K562 (cell line): ENCODE data around the gene TTC33. TPM values are rescaled to one million over a fixed set of nuclear protein-coding genes. Genes with fewer than 3 reads are reported as not detected.

Source experiments
- ATAC-seq: fragments of 200-7000 bp; cut with Tn5 transposase; 3 replicates; pipeline ENCODE4 v1.9.1; 2020; ENCODE audit warnings: moderate library complexity
- BruUV-seq: library from RNA; stranded (reverse); fragments of 400-500 nt; replicated peaks from 2 replicates; lab custom pipeline; 2021; lab: Mats Ljungman, UMichigan
- CTCF ChIA-PET: fragments of 300-600 bp; formaldehyde crosslinking; extraction: SDS; loops from one replicate; lab custom pipeline; 2021; ENCODE audit warnings: low intra/inter-chr PET ratio; lab: Yijun Ruan, JAX
- POLR2A ChIA-PET: fragments of 300-600, 350-650 bp; sonication (Branson Sonifier 250); formaldehyde crosslinking; extraction: SDS; loops from one replicate; lab custom pipeline; 2021; ENCODE audit warnings: antibody characterized with exemption, inconsistent platforms; lab: Yijun Ruan, JAX
- DNase-seq, 4 experiments: peaks; one replicate each; pipeline versions ENCODE4 v3.0.0 to v3.0.0-alpha.2; 2011 to 2018; ENCODE audit warnings: low spot score in 3 of 4, mixed read lengths in 3 of 4; ENCODE audit errors: extremely low read depth in 1 of 4
- FAIRE-seq: peaks from 2 replicates; lab custom pipeline; 2011; peaks lifted over from hg19 to GRCh38; lab: Jason Lieb, UNC
- H2AFZ ChIP-seq: 2 replicates; pipeline ENCODE4 v1.6.0; 2011; ENCODE audit warnings: low read depth, low read length, control low read depth, inconsistent platforms
- H3K27ac ChIP-seq: fragments of 200-600 bp; 3 replicates; pipeline ENCODE4 v1.8.0; 2011; ENCODE audit warnings: low read depth, mild to moderate bottlenecking, control low read depth, inconsistent platforms, low read length, moderate library complexity, mixed read lengths; ENCODE audit errors: extremely low read depth
- H3K27me3 ChIP-seq, 2 experiments: fragments of 300-600 bp in 1 of 2; 2 replicates in 1 of 2; 3 replicates in 1 of 2; pipeline versions ENCODE4 v1.6.0 to v1.8.0; 2011; ENCODE audit warnings: inconsistent platforms in 2 of 2, low read length in 2 of 2, mild to moderate bottlenecking in 1 of 2, mixed read lengths in 1 of 2, moderate library complexity in 1 of 2; ENCODE audit not compliant: control insufficient read depth in 2 of 2, insufficient read depth in 2 of 2
- H3K36me3 ChIP-seq: fragments of 300-600 bp; 3 replicates; pipeline ENCODE4 v1.8.0; 2011; ENCODE audit warnings: mild to moderate bottlenecking, low read length, inconsistent platforms; ENCODE audit not compliant: control insufficient read depth, insufficient read depth
- H3K4me1 ChIP-seq, 2 experiments: fragments of 200-600 bp in 1 of 2; replicated peaks in 1 of 2; 2 replicates in 1 of 2; 3 replicates in 1 of 2; pipeline versions ENCODE4 v1.5.1 to v1.8.0; 2011; ENCODE audit warnings: inconsistent platforms in 2 of 2, low read length in 2 of 2, mild to moderate bottlenecking in 1 of 2, mixed read lengths in 1 of 2, moderate library complexity in 1 of 2; ENCODE audit not compliant: control insufficient read depth in 2 of 2, insufficient read depth in 2 of 2
- H3K4me2 ChIP-seq: 2 replicates; pipeline ENCODE4 v1.6.1; 2011; ENCODE audit warnings: low read length, control low read depth, inconsistent platforms, mixed read lengths; ENCODE audit not compliant: insufficient read depth
- H3K4me3 ChIP-seq: fragments of 200-600 bp; sonication (generic), shearing (Covaris generic); 2 replicates; pipeline ENCODE4 v1.5.1; 2016; ENCODE audit warnings: control low read depth, inconsistent platforms
- H3K79me2 ChIP-seq: fragments of 200-600 bp; 3 replicates; pipeline ENCODE4 v1.8.0; 2011; ENCODE audit warnings: low read length, inconsistent platforms; ENCODE audit not compliant: control insufficient read depth, insufficient read depth
- H3K9ac ChIP-seq, 2 experiments: 2 replicates each; pipeline versions ENCODE4 v1.6.0 to v1.6.1; 2011; ENCODE audit warnings: low read depth in 2 of 2, low read length in 2 of 2, control low read depth in 1 of 2, inconsistent platforms in 1 of 2, mild to moderate bottlenecking in 1 of 2, mixed read lengths in 1 of 2; ENCODE audit not compliant: insufficient read depth in 1 of 2
- H3K9me1 ChIP-seq: one replicate; pipeline ENCODE4 v1.6.0; 2011; ENCODE audit warnings: inconsistent platforms, mild to moderate bottlenecking, low read length, moderate library complexity; ENCODE audit not compliant: control insufficient read depth, insufficient read depth
- H3K9me3 ChIP-seq: replicated peaks from 2 replicates; pipeline ENCODE4 v1.5.1; 2011; ENCODE audit warnings: low read depth, low read length, inconsistent platforms; ENCODE audit not compliant: control insufficient read depth, insufficient read depth
- H4K20me1 ChIP-seq: replicated peaks from 2 replicates; pipeline ENCODE4 v1.6.1; 2011; ENCODE audit warnings: low read length, inconsistent platforms, mixed read lengths; ENCODE audit not compliant: control insufficient read depth, insufficient read depth
- ARHGAP35 ChIP-seq: fragments of 450-650 bp; IDR thresholded peaks from 2 replicates; pipeline ENCODE4 v1.6.1; 2018; ENCODE audit not compliant: partially characterized antibody
- ATF1 ChIP-seq, 2 experiments: fragments of 450-650 bp in 1 of 2; IDR thresholded peaks; 2 replicates each; pipeline ENCODE4 v1.6.1; 2016; ENCODE audit warnings: missing compliant biosample characterization in 1 of 2, missing genetic modification characterization in 1 of 2
- MXI1 ChIP-seq: IDR thresholded peaks from 2 replicates; pipeline ENCODE4 v1.6.1; 2011; ENCODE audit warnings: low read depth, mild to moderate bottlenecking, improper control_type of control experiment, low read length
- NCOA6 ChIP-seq: fragments of 450-650 bp; IDR thresholded peaks from 2 replicates; pipeline ENCODE4 v1.6.1; 2017; ENCODE audit warnings: mild to moderate bottlenecking
- POU5F1 ChIP-seq: fragments of 150-350 bp; IDR thresholded peaks from 2 replicates; pipeline ENCODE4 v1.6.1; 2014; ENCODE audit warnings: borderline replicate concordance, low read length, low read depth, mild to moderate bottlenecking; ENCODE audit not compliant: partially characterized antibody
- PREB ChIP-seq: sonication (generic); formaldehyde crosslinking; IDR thresholded peaks from 2 replicates; pipeline ENCODE4 v1.8.1; 2023; ENCODE audit warnings: mild to moderate bottlenecking, missing genetic modification reagents
- PRMT5 ChIP-seq: sonication (generic); formaldehyde crosslinking; IDR thresholded peaks from 2 replicates; pipeline ENCODE4 v1.5.0; 2020; ENCODE audit warnings: missing genetic modification reagents
- RFX1 ChIP-seq: fragments of 450-650 bp; IDR thresholded peaks from 2 replicates; pipeline ENCODE4 v1.6.1; 2016; ENCODE audit warnings: mild to moderate bottlenecking, moderate library complexity
- SREBF2 ChIP-seq: sonication (generic); formaldehyde crosslinking; IDR thresholded peaks from 2 replicates; pipeline ENCODE4 v1.4.0; 2020; ENCODE audit warnings: mild to moderate bottlenecking, missing genetic modification reagents
- ZFP1 ChIP-seq: fragments of 450-650 bp; formaldehyde crosslinking; IDR thresholded peaks from 2 replicates; pipeline ENCODE4 v1.4.0; 2020; ENCODE audit warnings: mild to moderate bottlenecking, mixed read lengths
- ZNF217 ChIP-seq: sonication (generic); formaldehyde crosslinking; IDR thresholded peaks from 2 replicates; pipeline ENCODE4 v1.8.0; 2022; ENCODE audit warnings: mild to moderate bottlenecking, missing genetic modification reagents
- WGBS: fragments of 100-300 bp; shearing (Covaris generic); methylation state at CpG from one replicate; pipeline ENCODE4 v1.1.6; 2016; ENCODE audit warnings: low coverage, mixed read lengths; ENCODE audit not compliant: insufficient coverage; ENCODE audit errors: missing lambda C conversion rate; 5-methylcytosine and 5-hydroxymethylcytosine counted together
- in situ Hi-C: fragments of 300-500 bp; cut with MboI; formaldehyde crosslinking; loops from 4 replicates; pipeline ENCODE4 v1.15.0; 2018; ENCODE audit warnings: inconsistent platforms, mixed read lengths
- intact Hi-C: fragments of 100-400 bp; cut with micrococcal nuclease; formaldehyde crosslinking; loops from 2 replicates; pipeline ENCODE4 v1.14.2; 2022
- polyA plus RNA-seq, 8 experiments: library from polyadenylated mRNA; depleted of rRNA in 4 of 8; stranded (reverse) in 5 of 8; unstranded in 3 of 8; fragments of >200 nt; fragmentation: Nextera tagmentation in 2 of 8; fragmentation: Illumina TruSeq in 1 of 8; extraction: Ambion mirVana in 2 of 8; extraction: Trizol in 1 of 8; gene quantifications; 2 replicates each; pipeline versions ENCODE4 v1.2.1 to v1.2.3, GENCODE V29; 2011 to 2014; ENCODE audit warnings: inconsistent platforms in 1 of 8, missing spikeins in 1 of 8
- total RNA-seq, 7 experiments: library from RNA; depleted of rRNA in 6 of 7; stranded (reverse); fragments of >200 nt in 6 of 7; fragmentation: Illumina TruSeq in 2 of 7; extraction: Trizol in 2 of 7; gene quantifications; 2 replicates each; pipeline versions ENCODE4 v1.2.1 to v1.2.3, GENCODE V29; 2011 to 2021; ENCODE audit warnings: low replicate concordance in 1 of 7

The TTC33 gene
- total and polyA plus RNA-seq, 9 of the 15 experiments (the other 6 are each of a cell fraction or from before 2014, with no cell fraction given) = 11.5 to 24.9 (median 21.1) TPM

GRCh38 chr5:40685976-40686486, 69.7 kb downstream of the TTC33 start:
- in situ Hi-C loops = loop anchor here (25.0 kb wide), 1 partner anchor 749 kb away; no protein-coding TSS in a partner anchor
- TF ChIP-seq ZFP1 (CRISPR knock-in tag) (no peak), POU5F1 (no peak), MXI1 (no peak), RFX1 (no peak), ATF1 (CRISPR knock-in tag; IDR thresholded peaks at IDR 0.05) (no peak), ATF1 (tag; IDR thresholded peaks at IDR 0.05) (no peak), PRMT5 (CRISPR knock-in tag) (no peak), NCOA6 (no peak), PREB (CRISPR knock-in tag) (no peak), SREBF2 (CRISPR knock-in tag) (no peak), ARHGAP35 (no peak), ZNF217 (CRISPR knock-in tag) (no peak)
- Histone ChIP-seq H3K9me3 (no peaks in the 10 kb centered on the region), H3K79me2 (no peaks in the 10 kb centered on the region), H3K27me3 (peaks cover 0 to 5% of the 10 kb centered on the region in 2 experiments; a peak in 2 of 5 replicates), H3K4me2 (no peak overlapping the region), H3K9me1 (no peaks in the 10 kb centered on the region), H3K36me3 (no peaks in the 10 kb centered on the region), H3K27ac (no peak overlapping the region), H2AFZ (no peak overlapping the region), H3K4me1 (peaks cover 0 to 6% of the 10 kb centered on the region in 2 experiments; a peak in 1 of 5 replicates), H3K4me3 (no peak overlapping the region), H4K20me1 (no peaks in the 10 kb centered on the region), H3K9ac (no peak overlapping the region)
- ChIA-PET POLR2A (no interaction called here), CTCF (interaction anchor here (0.6 kb wide), 1 partner anchor 1037 kb away, joined by 3 read pairs; no protein-coding TSS in a partner anchor)
- BruUV-seq = no TSS peak
- intact Hi-C loops = loop anchor here (5.0 to 10.0 kb wide), 2 partner anchors 241 to 1084 kb away; no protein-coding TSS in a partner anchor
- no peak for DNase-seq
- no peak for ATAC-seq
- FAIRE-seq = no peak
- WGBS = 3% methylated on average over 1 of the region's 1 CpG
